Renal cortical epithelial cell (primary cell): ENCODE measurements around the gene PRICKLE1. TPM values are rescaled to one million over a fixed set of nuclear protein-coding genes. Genes with fewer than 3 reads are reported as not detected.

ENCODE experiments used
- DNase-seq: peaks from one replicate; pipeline ENCODE4 v3.0.0-alpha.2; 2011; ENCODE audit warnings: low read depth
- total RNA-seq: library from RNA; depleted of rRNA; stranded (reverse); fragments of >200 nt; gene quantifications from 2 replicates; pipeline ENCODE4 v1.2.3, GENCODE V29; 2014

The PRICKLE1 gene
- 11.6 and 130 TPM in 2 replicates for total RNA-seq

- peak; percentile 44 for DNase-seq
These were observed at the start of gene PRICKLE1 for GRCh38 chr12:42589465-42590329. Gene PRICKLE1, minus strand, starts transcription at chr12:42589746. Its CDS starts 117,230 bp downstream, at chr12:42472516.

- no peak for DNase-seq
These were observed 49.2 kb upstream of the PRICKLE1 start for GRCh38 chr12:42638697-42639096.

- no peak for DNase-seq
These were observed 48.5 kb upstream of the PRICKLE1 start for GRCh38 chr12:42638011-42638410.

GRCh38 chr12:42636993-42637392 is 47.4 kb upstream of the PRICKLE1 start:
- no peak for DNase-seq

- no peak for DNase-seq
These were observed 44.0 kb upstream of the PRICKLE1 start for GRCh38 chr12:42633594-42633993.

- peak; percentile 7 for DNase-seq
These were observed 42.0 kb upstream of the PRICKLE1 start for GRCh38 chr12:42631513-42631912.

- no peak for DNase-seq
These were observed 40.8 kb upstream of the PRICKLE1 start for GRCh38 chr12:42630314-42630713.

GRCh38 chr12:42627151-42627550 is 37.6 kb upstream of the PRICKLE1 start:
- DNase-seq = no peak

GRCh38 chr12:42625611-42626010 is 36.1 kb upstream of the PRICKLE1 start:
- DNase-seq = no peak

- DNase-seq = peak; percentile 21
These were observed 28.1 kb upstream of the PRICKLE1 start for GRCh38 chr12:42617622-42618021.

- DNase-seq = no peak
These were observed 25.5 kb upstream of the PRICKLE1 start for GRCh38 chr12:42615006-42615405.

GRCh38 chr12:42612231-42612613 is 22.7 kb upstream of the PRICKLE1 start:
- DNase-seq = no peak

- no peak for DNase-seq
These were observed 22.2 kb upstream of the PRICKLE1 start for GRCh38 chr12:42611571-42612230.

- DNase-seq = peak; percentile 15
These were observed 20.1 kb upstream of the PRICKLE1 start for GRCh38 chr12:42609605-42610004.

GRCh38 chr12:42608196-42608825 is 18.8 kb upstream of the PRICKLE1 start:
- DNase-seq = peak; percentile 3

- DNase-seq = no peak
These were observed 18.1 kb upstream of the PRICKLE1 start for GRCh38 chr12:42607584-42608058.

- no peak for DNase-seq
These were observed 16.9 kb upstream of the PRICKLE1 start for GRCh38 chr12:42606471-42606870.

- DNase-seq = no peak
These were observed 16.1 kb upstream of the PRICKLE1 start for GRCh38 chr12:42605685-42606084.

- no peak for DNase-seq
These were observed 13.9 kb upstream of the PRICKLE1 start for GRCh38 chr12:42603246-42603990.

GRCh38 chr12:42593874-42594273 is 4.3 kb upstream of the PRICKLE1 start:
- no peak for DNase-seq

GRCh38 chr12:42590330-42590934 is 886 bp upstream of the PRICKLE1 start:
- peak; percentile 49 for DNase-seq
